CD14-positive monocyte (primary cell): Measurements from ENCODE around the gene ZNF431. TPM values are rescaled to one million over a fixed set of nuclear protein-coding genes. Genes with fewer than 3 reads are reported as not detected.
"Not testable (repeated sequence)": the region's sequence is repeated elsewhere in the genome, so short reads cannot be mapped to it uniquely, and the experiment has no call there.

Source experiments
- DNase-seq, 3 donors: peaks; one replicate each; pipeline ENCODE4 v3.0.0-alpha.2; 2011 to 2022
- H2AFZ ChIP-seq: 2 replicates; pipeline ENCODE4 v1.6.0; 2012; ENCODE audit warnings: mild to moderate bottlenecking, low read depth, low read length, inconsistent platforms; ENCODE audit not compliant: insufficient read depth, poor library complexity, severe bottlenecking
- H3K27ac ChIP-seq, 2 donors: 1 replicate in 1 of 2; 2 replicates in 1 of 2; pipeline ENCODE4 v1.5.1; 2012 to 2013; ENCODE audit warnings: low read length in 2 of 2, control low read depth in 1 of 2, inconsistent platforms in 1 of 2, low read depth in 1 of 2, mild to moderate bottlenecking in 1 of 2
- H3K27me3 ChIP-seq, 2 donors: one replicate each; pipeline versions ENCODE4 v1.6.0 to v1.6.1; 2011 to 2013; ENCODE audit warnings: low read length in 2 of 2; ENCODE audit not compliant: control insufficient read depth in 2 of 2, insufficient read depth in 2 of 2
- H3K36me3 ChIP-seq, 2 donors: replicated peaks in 1 of 2; 1 replicate in 1 of 2; 2 replicates in 1 of 2; pipeline versions ENCODE4 v1.5.1 to v1.6.1; 2012 to 2013; ENCODE audit warnings: low read length in 2 of 2, control low read depth in 1 of 2, inconsistent platforms in 1 of 2, mild to moderate bottlenecking in 1 of 2; ENCODE audit not compliant: insufficient read depth in 2 of 2, control insufficient read depth in 1 of 2
- H3K4me1 ChIP-seq, 2 donors: 1 replicate in 1 of 2; 2 replicates in 1 of 2; pipeline versions ENCODE4 v1.5.1 to v1.6.1; 2012 to 2013; ENCODE audit warnings: low read length in 2 of 2, control low read depth in 1 of 2, inconsistent platforms in 1 of 2, mild to moderate bottlenecking in 1 of 2, moderate library complexity in 1 of 2; ENCODE audit not compliant: insufficient read depth in 2 of 2, control insufficient read depth in 1 of 2
- H3K4me2 ChIP-seq: replicated peaks from 2 replicates; pipeline ENCODE3; 2012; ENCODE audit warnings: low read length, moderate library complexity, mild to moderate bottlenecking; ENCODE audit not compliant: poor library complexity, severe bottlenecking; ENCODE audit errors: extremely low read depth
- H3K4me3 ChIP-seq, 3 experiments: fragments of 200-600 bp in 1 of 3; sonication (generic) in 1 of 3; replicated peaks in 1 of 3; 1 replicate in 2 of 3; 2 replicates in 1 of 3; pipeline ENCODE4 v1.5.1; 2011 to 2013; ENCODE audit warnings: low read length in 3 of 3, mild to moderate bottlenecking in 3 of 3, control low read depth in 2 of 3, low read depth in 2 of 3, inconsistent platforms in 1 of 3, moderate library complexity in 1 of 3
- H3K79me2 ChIP-seq: 2 replicates; pipeline ENCODE4 v1.6.0; 2012; ENCODE audit warnings: mild to moderate bottlenecking, control low read depth, inconsistent platforms, low read length, moderate library complexity; ENCODE audit not compliant: insufficient read depth
- H3K9ac ChIP-seq: 2 replicates; pipeline ENCODE4 v1.6.0; 2017; ENCODE audit warnings: low read length, mild to moderate bottlenecking; ENCODE audit not compliant: insufficient read depth, poor library complexity, severe bottlenecking
- H3K9me3 ChIP-seq, 2 donors: replicated peaks in 1 of 2; 1 replicate in 1 of 2; 2 replicates in 1 of 2; pipeline versions ENCODE4 v1.5.1 to v1.6.1; 2012 to 2013; ENCODE audit warnings: low read length in 2 of 2, control low read depth in 1 of 2; ENCODE audit not compliant: control insufficient read depth in 1 of 2, insufficient read depth in 1 of 2
- H4K20me1 ChIP-seq: 2 replicates; pipeline ENCODE4 v1.6.0; 2012; ENCODE audit warnings: mild to moderate bottlenecking, low read length, control low read depth, moderate library complexity; ENCODE audit not compliant: insufficient read depth
- H3K27ac Mint-ChIP-seq, 7 donors: one replicate each; pipeline ENCODE4 v1.8.0; 2020; ENCODE audit warnings: mild to moderate bottlenecking in 7 of 7, mixed read lengths in 7 of 7, moderate library complexity in 6 of 7, inconsistent platforms in 2 of 7
- H3K27me3 Mint-ChIP-seq, 3 donors: one replicate each; pipeline ENCODE4 v1.8.0; 2021 to 2022; ENCODE audit warnings: low read depth in 3 of 3, mild to moderate bottlenecking in 3 of 3, mixed read lengths in 3 of 3, moderate library complexity in 3 of 3, inconsistent platforms in 1 of 3
- H3K36me3 Mint-ChIP-seq, 2 donors: one replicate each; pipeline ENCODE4 v1.8.0; 2020; ENCODE audit warnings: mixed read lengths in 2 of 2, inconsistent platforms in 1 of 2, mild to moderate bottlenecking in 1 of 2
- H3K4me1 Mint-ChIP-seq: one replicate; pipeline ENCODE4 v1.8.0; 2020; ENCODE audit warnings: mild to moderate bottlenecking, mixed read lengths
- H3K4me3 Mint-ChIP-seq, 2 donors: one replicate each; pipeline ENCODE4 v1.8.0; 2020; ENCODE audit warnings: mild to moderate bottlenecking in 2 of 2, mixed read lengths in 2 of 2, moderate library complexity in 1 of 2
- H3K9me3 Mint-ChIP-seq, 7 donors: one replicate each; pipeline ENCODE4 v1.8.0; 2020 to 2022; ENCODE audit warnings: mixed read lengths in 7 of 7, mild to moderate bottlenecking in 6 of 7, moderate library complexity in 6 of 7, inconsistent platforms in 2 of 7
- CTCF ChIP-seq: fragments of 200-600 bp; IDR thresholded peaks from one replicate; pipeline ENCODE4 v1.8.0; 2022; ENCODE audit warnings: antibody characterized with exemption, mild to moderate bottlenecking
- WGBS: methylation state at CpG from one replicate; pipeline ENCODE4 v1.1.5; 2013; ENCODE audit warnings: missing lambda C conversion rate; ENCODE audit not compliant: insufficient coverage; 5-methylcytosine and 5-hydroxymethylcytosine counted together
- intact Hi-C, 2 donors: fragments of 100-400 bp; cut with micrococcal nuclease; formaldehyde crosslinking; loops; one replicate each; pipeline versions ENCODE4 v1.15.0 to v1.15.1; 2023
- polyA plus RNA-seq, 3 donors: library from polyadenylated mRNA; depleted of rRNA in 1 of 3; unstranded in 2 of 3; stranded (reverse) in 1 of 3; fragments of 300-500 nt in 2 of 3; fragments of >200 nt in 1 of 3; fragmentation: Illumina TruSeq in 2 of 3; gene quantifications; 1 replicate in 2 of 3; 2 replicates in 1 of 3; pipeline ENCODE4 v1.2.3, GENCODE V29; 2012 to 2021

The ZNF431 gene
- polyA plus RNA-seq, 3 donors: 1.8 to 9.8 (median 4.6) TPM

DNA sequence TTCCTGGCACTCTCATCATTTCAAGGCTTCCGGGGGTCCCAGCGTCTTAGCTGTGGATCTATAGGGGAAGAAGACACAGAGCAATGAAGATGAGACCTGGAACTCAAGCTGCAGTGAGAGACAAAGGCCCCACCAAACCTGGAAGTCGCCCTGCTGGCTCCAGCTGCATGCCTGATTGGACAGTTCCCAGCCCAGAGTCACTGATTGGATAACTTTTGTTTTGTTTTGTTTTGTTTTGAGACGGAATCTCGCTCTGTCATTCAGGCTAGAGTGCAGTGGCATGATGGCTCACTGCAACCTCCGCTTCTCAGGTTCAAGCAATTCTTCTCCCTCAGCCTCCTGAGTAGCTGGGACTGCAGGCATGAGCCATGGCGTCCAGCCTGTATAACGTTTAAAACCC, 6.4 kb upstream of the ZNF431 start:
- Mint-ChIP-seq H3K36me3 (no peaks in the 10 kb centered on the region), H3K4me3 (no peak overlapping the region), H3K9me3 (peaks cover 18 to 51% (median 29%) of the 10 kb centered on the region in 7 donors), H3K27ac (no peak overlapping the region), H3K27me3 (peaks cover 0 to 2% (median 0%) of the 10 kb centered on the region in 3 donors), H3K4me1 (peaks cover 2% of the 10 kb centered on the region)
- DNase-seq: no peak
- TF ChIP-seq CTCF: no peak
- WGBS: 91% methylated on average over 5 of the region's 8 CpGs
- intact Hi-C loops: no loop called here
- Histone ChIP-seq H3K4me3 (no peak overlapping the region), H3K27me3 (no peaks in the 10 kb centered on the region), H3K36me3 (no peaks in the 10 kb centered on the region), H3K4me2 (no peak overlapping the region), H3K79me2 (no peaks in the 10 kb centered on the region), H3K4me1 (no peaks in the 10 kb centered on the region), H3K9me3 (peaks cover 22 to 34% of the 10 kb centered on the region in 2 donors), H4K20me1 (no peaks in the 10 kb centered on the region), H3K9ac (no peak overlapping the region), H2AFZ (no peak overlapping the region), H3K27ac (no peak overlapping the region)

DNA sequence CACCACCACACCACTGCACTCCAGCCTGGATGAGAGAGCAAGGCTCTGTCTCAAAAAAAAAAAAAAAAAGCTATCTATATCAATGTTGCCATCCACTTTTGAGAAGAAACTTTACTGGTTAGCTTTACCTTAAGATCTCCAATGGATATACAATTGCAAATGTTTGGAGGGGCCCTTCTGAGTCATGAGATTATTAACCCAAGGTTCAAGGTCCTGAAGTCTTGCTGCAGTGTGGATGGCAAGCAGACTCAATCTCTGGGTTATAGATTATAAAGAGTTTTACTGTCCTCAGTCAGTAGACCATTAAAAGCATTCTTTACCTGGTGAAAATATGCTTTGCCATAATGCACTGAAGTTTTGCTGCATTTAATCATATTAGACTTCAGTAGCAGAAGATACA, 3.7 kb upstream of the ZNF431 start:
- no peak for DNase-seq
- no peak overlapping the region for H3K9ac ChIP-seq
- peaks cover 7 to 9% of the 10 kb centered on the region in 2 donors for H3K4me1 ChIP-seq
- Mint-ChIP-seq H3K4me1 (peaks cover 13% of the 10 kb centered on the region), H3K27ac (no peak overlapping the region), H3K9me3 (peaks cover 18 to 48% (median 28%) of the 10 kb centered on the region in 7 donors), H3K4me3 (no peak overlapping the region), H3K27me3 (peaks cover 0 to 2% (median 0%) of the 10 kb centered on the region in 3 donors), H3K36me3 (no peaks in the 10 kb centered on the region)
- no peak for TF ChIP-seq CTCF
- no peak overlapping the region for H3K27ac ChIP-seq
- H2AFZ ChIP-seq: no peak overlapping the region
- intact Hi-C loops: no loop called here
- H3K79me2 ChIP-seq: peaks cover 10% of the 10 kb centered on the region
- no peaks in the 10 kb centered on the region for H3K27me3 ChIP-seq
- no peak overlapping the region for H3K4me2 ChIP-seq
- H3K36me3 ChIP-seq: no peaks in the 10 kb centered on the region
- no peak overlapping the region for H3K4me3 ChIP-seq
- no peaks in the 10 kb centered on the region for H4K20me1 ChIP-seq
- H3K9me3 ChIP-seq: peaks cover 16 to 22% of the 10 kb centered on the region in 2 donors

- H4K20me1 ChIP-seq, H3K4me3 Mint-ChIP-seq: not testable (repeated sequence)
- H3K36me3 ChIP-seq: peaks cover 16 to 27% of the 10 kb centered on the region in 2 donors
Observed at GRCh38 chr19:21141006-21141405, 834 bp upstream of the ZNF431 start.

More at GRCh38 chr19:21141006-21141405, 834 bp upstream of the ZNF431 start:
- not testable (repeated sequence) for H3K4me2 ChIP-seq, H3K4me1 ChIP-seq, DNase-seq, H3K27me3 ChIP-seq, H3K9ac ChIP-seq, H3K27me3 Mint-ChIP-seq, H3K27ac ChIP-seq, H3K4me3 ChIP-seq
- Mint-ChIP-seq H3K4me1 (peaks cover 13% of the 10 kb centered on the region), H3K9me3 (peaks cover 7 to 45% (median 22%) of the 10 kb centered on the region in 7 donors), H3K36me3 (peaks cover 28 to 29% of the 10 kb centered on the region in 2 donors), H3K27ac (peak overlapping the region in 2 of 7 donors; percentile 61 to 64)
- no CpG with 5 or more reads among the region's 1 CpG for WGBS
- H3K9me3 ChIP-seq: peaks cover 4 to 10% of the 10 kb centered on the region in 2 donors
- intact Hi-C loops: loop anchor here in 1 of 2 donors (10.0 kb wide), 1 partner anchor 174 kb away; no protein-coding TSS in a partner anchor
- H2AFZ ChIP-seq: peak overlapping the region; percentile 53
- peaks cover 18% of the 10 kb centered on the region for H3K79me2 ChIP-seq
